Astrocyte (in vitro differentiated cells and primary cell): ENCODE results near the gene TBX18. TPM values are rescaled to one million over a fixed set of nuclear protein-coding genes. Genes with fewer than 3 reads are reported as not detected.
A peak's percentile ranks its signal among the peaks of the same experiment; 100 is the strongest.

Experiments
- DNase-seq: peaks from one replicate; pipeline ENCODE4 v3.0.0-alpha.2; 2010; ENCODE audit warnings: low read depth
- FAIRE-seq: peaks from 2 replicates; lab custom pipeline; 2011; peaks lifted over from hg19 to GRCh38; lab: Jason Lieb, UNC
- H2AFZ ChIP-seq: 2 replicates; pipeline ENCODE4 v1.6.0; 2012; ENCODE audit warnings: low read depth, low read length, inconsistent platforms
- H3K27ac ChIP-seq: 2 replicates; pipeline ENCODE4 v1.5.1; 2011; ENCODE audit warnings: low read depth, low read length, inconsistent platforms
- H3K27me3 ChIP-seq: 2 replicates; pipeline ENCODE4 v1.6.0; 2011; ENCODE audit warnings: low read length, inconsistent platforms; ENCODE audit not compliant: insufficient read depth
- H3K36me3 ChIP-seq: 2 replicates; pipeline ENCODE4 v1.5.1; 2011; ENCODE audit warnings: low read length, inconsistent platforms; ENCODE audit not compliant: insufficient read depth
- H3K4me1 ChIP-seq: 2 replicates; pipeline ENCODE4 v1.5.1; 2011; ENCODE audit warnings: low read length, inconsistent platforms; ENCODE audit not compliant: insufficient read depth
- H3K4me2 ChIP-seq: 2 replicates; pipeline ENCODE4 v1.6.0; 2012; ENCODE audit warnings: low read length, inconsistent platforms
- H3K4me3 ChIP-seq: 2 replicates; pipeline ENCODE4 v1.5.1; 2011; ENCODE audit warnings: low read depth, mild to moderate bottlenecking, low read length, inconsistent platforms; ENCODE audit not compliant: insufficient read depth
- H3K79me2 ChIP-seq: 2 replicates; pipeline ENCODE4 v1.6.0; 2012; ENCODE audit warnings: mild to moderate bottlenecking, low read length, inconsistent platforms; ENCODE audit not compliant: insufficient read depth
- H3K9ac ChIP-seq: 2 replicates; pipeline ENCODE4 v1.6.0; 2012; ENCODE audit warnings: mild to moderate bottlenecking, low read length, inconsistent platforms
- H3K9me3 ChIP-seq: 2 replicates; pipeline ENCODE4 v1.5.1; 2012; ENCODE audit warnings: low read depth, mild to moderate bottlenecking, low read length, inconsistent platforms; ENCODE audit not compliant: insufficient read depth
- H4K20me1 ChIP-seq: 2 replicates; pipeline ENCODE4 v1.6.0; 2012; ENCODE audit warnings: low read length, inconsistent platforms; ENCODE audit not compliant: insufficient read depth
- H3K27ac Mint-ChIP-seq: one replicate; pipeline ENCODE4 v1.8.0; 2021; ENCODE audit warnings: mild to moderate bottlenecking, mixed read lengths; ENCODE audit not compliant: unreplicated experiment
- H3K27me3 Mint-ChIP-seq: one replicate; pipeline ENCODE4 v1.8.0; 2021; ENCODE audit warnings: low read depth, mixed read lengths; ENCODE audit not compliant: unreplicated experiment
- H3K36me3 Mint-ChIP-seq: one replicate; pipeline ENCODE4 v1.8.0; 2021; ENCODE audit warnings: low read depth, mixed read lengths; ENCODE audit not compliant: unreplicated experiment
- H3K4me1 Mint-ChIP-seq: one replicate; pipeline ENCODE4 v1.8.0; 2021; ENCODE audit warnings: low read depth, mixed read lengths; ENCODE audit not compliant: unreplicated experiment
- H3K4me3 Mint-ChIP-seq: one replicate; pipeline ENCODE4 v1.8.0; 2021; ENCODE audit warnings: mild to moderate bottlenecking, moderate library complexity, mixed read lengths; ENCODE audit not compliant: unreplicated experiment
- H3K9me3 Mint-ChIP-seq: one replicate; pipeline ENCODE4 v1.8.0; 2021; ENCODE audit warnings: mild to moderate bottlenecking, mixed read lengths; ENCODE audit not compliant: unreplicated experiment
- CTCF ChIP-seq: IDR thresholded peaks from 2 replicates; pipeline ENCODE4 v1.5.1; 2011; ENCODE audit warnings: low read depth, mild to moderate bottlenecking, inconsistent platforms, low read length, moderate library complexity; ENCODE audit not compliant: insufficient read depth
- EZH2 ChIP-seq: IDR thresholded peaks from 2 replicates; pipeline ENCODE4 v1.6.1; 2012; ENCODE audit warnings: mild to moderate bottlenecking, low read length, inconsistent platforms; ENCODE audit not compliant: insufficient read depth
- total RNA-seq: library from RNA; stranded (reverse); gene quantifications from 2 replicates; pipeline ENCODE4 v1.2.1, GENCODE V29; 2021

The TBX18 gene
- total RNA-seq, 1 donor from 2014 or later = 12.5 TPM

- H3K9ac ChIP-seq = no peak overlapping the region
- H4K20me1 ChIP-seq = no peaks in the 10 kb centered on the region
- Mint-ChIP-seq H3K36me3 (peaks cover 14% of the 10 kb centered on the region), H3K4me3 (no peak overlapping the region), H3K4me1 (peaks cover 5% of the 10 kb centered on the region), H3K27ac (no peak overlapping the region), H3K27me3 (no peaks in the 10 kb centered on the region), H3K9me3 (no peaks in the 10 kb centered on the region)
- H3K27me3 ChIP-seq = no peaks in the 10 kb centered on the region
- H2AFZ ChIP-seq = no peak overlapping the region
- no peak overlapping the region for H3K4me2 ChIP-seq
- no peaks in the 10 kb centered on the region for H3K9me3 ChIP-seq
- TF ChIP-seq CTCF (no peak), EZH2 (no peak)
- H3K4me1 ChIP-seq = no peaks in the 10 kb centered on the region
- H3K27ac ChIP-seq = peak overlapping the region; percentile 62
- no peak overlapping the region for H3K4me3 ChIP-seq
- no peaks in the 10 kb centered on the region for H3K36me3 ChIP-seq
- peaks cover 61% of the 10 kb centered on the region for H3K79me2 ChIP-seq
- FAIRE-seq = no peak
- DNase-seq = no peak
These were observed 11.2 kb downstream of the TBX18 start for GRCh38 chr6:84753173-84753572.

GRCh38 chr6:84752118-84752850 is 12.1 kb downstream of the TBX18 start:
- Histone ChIP-seq H3K36me3 (no peaks in the 10 kb centered on the region), H3K4me2 (peak overlapping the region; percentile 12), H3K27me3 (no peaks in the 10 kb centered on the region), H3K79me2 (peaks cover 62% of the 10 kb centered on the region), H3K27ac (peak overlapping the region; percentile 62), H3K9ac (no peak overlapping the region), H3K4me1 (no peaks in the 10 kb centered on the region), H3K4me3 (no peak overlapping the region), H2AFZ (no peak overlapping the region), H3K9me3 (no peaks in the 10 kb centered on the region), H4K20me1 (no peaks in the 10 kb centered on the region)
- Mint-ChIP-seq H3K27me3 (no peaks in the 10 kb centered on the region), H3K9me3 (no peaks in the 10 kb centered on the region), H3K4me3 (no peak overlapping the region), H3K4me1 (peaks cover 5% of the 10 kb centered on the region), H3K36me3 (peaks cover 12% of the 10 kb centered on the region), H3K27ac (peak overlapping the region; percentile 3)
- DNase-seq (no peak), FAIRE-seq (no peak)
- peak; percentile 12 for TF ChIP-seq CTCF
- no peak for TF ChIP-seq EZH2

- Histone ChIP-seq H3K27ac (no peak overlapping the region), H3K79me2 (peaks cover 41% of the 10 kb centered on the region), H3K9me3 (no peaks in the 10 kb centered on the region), H2AFZ (no peak overlapping the region), H3K27me3 (no peaks in the 10 kb centered on the region), H3K4me1 (no peaks in the 10 kb centered on the region), H3K36me3 (peaks cover 2% of the 10 kb centered on the region), H3K4me2 (no peak overlapping the region), H3K9ac (no peak overlapping the region), H3K4me3 (no peak overlapping the region), H4K20me1 (no peaks in the 10 kb centered on the region)
- no peak for TF ChIP-seq CTCF
- TF ChIP-seq EZH2 = no peak
- DNase-seq = no peak
- no peaks in the 10 kb centered on the region for H3K27me3 Mint-ChIP-seq
- FAIRE-seq = no peak
- no peak overlapping the region for H3K27ac Mint-ChIP-seq
- H3K4me1 Mint-ChIP-seq = peaks cover 5% of the 10 kb centered on the region
- H3K36me3 Mint-ChIP-seq = peaks cover 9% of the 10 kb centered on the region
- H3K9me3 Mint-ChIP-seq = no peaks in the 10 kb centered on the region
- no peak overlapping the region for H3K4me3 Mint-ChIP-seq
These were observed 15.2 kb downstream of the TBX18 start for GRCh38 chr6:84749181-84749580.
